AG09309 (cell line): ENCODE data around the gene PDS5A.
"Not testable (repeated sequence)": the region's sequence is repeated elsewhere in the genome, so short reads cannot be mapped to it uniquely, and the experiment has no call there.

Experiments used
- DNase-seq: peaks from one replicate; pipeline ENCODE4 v3.0.0-alpha.2; 2010; ENCODE audit warnings: low read depth
- H3K4me3 ChIP-seq: 2 replicates; pipeline ENCODE4 v1.5.1; 2011; ENCODE audit warnings: mild to moderate bottlenecking, low read depth, low read length, moderate library complexity; ENCODE audit not compliant: control insufficient read depth
- CTCF ChIP-seq: IDR thresholded peaks from 2 replicates; pipeline ENCODE4 v1.5.1; 2011; ENCODE audit warnings: mild to moderate bottlenecking, low read depth, low read length, inconsistent platforms; ENCODE audit not compliant: insufficient read depth, control insufficient read depth; ENCODE audit errors: missing control alignments

Gene PDS5A

DNA sequence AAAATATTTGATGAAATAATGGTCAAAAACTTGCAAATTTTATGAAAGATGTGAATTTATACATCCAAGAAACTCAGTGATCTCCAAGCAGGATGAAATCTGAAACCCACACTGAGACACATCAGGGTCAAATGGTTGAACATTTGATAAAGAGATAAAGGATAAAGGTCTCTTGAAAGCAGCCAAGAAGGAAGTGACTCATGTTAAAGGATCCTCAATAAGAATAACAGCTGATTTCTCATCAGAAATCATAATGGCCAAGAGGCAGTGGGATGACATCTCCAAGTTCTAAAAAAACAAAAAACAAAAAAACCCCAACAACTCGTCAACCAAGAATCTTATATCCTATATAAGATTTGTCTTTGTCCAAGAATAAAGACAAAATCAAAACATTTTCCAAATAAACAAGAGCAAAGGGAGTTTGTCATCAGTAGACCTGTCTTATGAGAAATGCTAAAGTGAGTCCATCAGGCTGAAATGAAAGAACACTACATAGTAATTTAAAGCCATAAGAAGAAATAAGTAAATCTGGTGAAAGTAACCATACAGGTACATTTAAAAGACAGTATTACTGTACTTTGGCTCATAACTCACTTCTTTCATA is 121.7 kb downstream of the PDS5A start:
- DNase-seq: no peak
- no peak overlapping the region for H3K4me3 ChIP-seq
- no peak for TF ChIP-seq CTCF

DNA sequence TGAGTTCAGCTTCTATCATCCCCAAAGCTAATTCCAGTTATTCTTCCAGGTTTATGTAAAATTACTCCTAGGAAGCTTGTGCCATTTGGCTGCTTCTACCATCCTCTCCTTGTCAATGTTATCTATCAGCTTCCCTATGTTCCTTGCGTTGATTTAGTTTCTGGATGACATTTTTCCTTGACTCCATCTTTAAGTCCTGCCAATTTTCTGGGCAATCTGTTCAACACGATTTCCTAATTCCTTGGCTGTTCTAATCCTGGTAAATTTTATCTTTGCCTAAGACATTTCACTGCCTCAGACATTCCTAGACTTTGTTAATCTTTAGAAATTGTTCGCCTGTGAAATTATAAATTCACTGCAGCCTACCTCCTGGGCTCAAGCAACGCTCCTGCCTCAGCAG is 125.1 kb downstream of the PDS5A start:
- no peak for DNase-seq
- H3K4me3 ChIP-seq: no peak overlapping the region
- no peak for TF ChIP-seq CTCF

GRCh38 chr4:39850727-39851126 is 127.0 kb downstream of the PDS5A start:
- no peak for TF ChIP-seq CTCF
- no peak for DNase-seq
- no peak overlapping the region for H3K4me3 ChIP-seq

DNA sequence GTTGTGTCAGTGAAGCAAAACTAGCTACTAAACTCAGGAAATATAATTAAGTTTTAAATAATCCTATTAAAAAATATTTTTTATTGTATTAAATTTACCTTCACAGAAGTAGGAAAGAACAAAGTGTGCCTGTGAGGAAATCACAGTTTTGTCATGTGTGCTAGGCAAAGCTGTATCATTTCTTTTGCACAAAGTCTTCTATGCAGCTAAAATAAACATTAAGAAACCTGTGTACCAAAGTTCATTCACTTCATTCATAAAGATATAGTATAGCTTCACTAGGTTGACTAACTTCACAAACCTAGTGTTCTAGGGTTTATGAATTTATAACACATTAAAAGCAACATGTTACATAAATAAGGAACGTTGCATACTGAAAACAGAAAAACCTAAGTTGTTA is 131.0 kb downstream of the PDS5A start:
- DNase-seq: no peak
- no peak for TF ChIP-seq CTCF
- H3K4me3 ChIP-seq: no peak overlapping the region

- TF ChIP-seq CTCF: no peak
- H3K4me3 ChIP-seq: no peak overlapping the region
- DNase-seq: no peak
Observed at GRCh38 chr4:39846120-39846519, 131.6 kb downstream of the PDS5A start.

GRCh38 chr4:39841894-39842293 is 135.8 kb downstream of the PDS5A start:
- no peak for TF ChIP-seq CTCF
- no peak for DNase-seq
- H3K4me3 ChIP-seq: no peak overlapping the region

GRCh38 chr4:39840516-39840915 is 137.2 kb downstream of the PDS5A start:
- DNase-seq, H3K4me3 ChIP-seq: not testable (repeated sequence)
